Erythroblast (primary cell): Measurements from ENCODE around the gene NPLOC4.
"Not testable (repeated sequence)": the region's sequence is repeated elsewhere in the genome, so short reads cannot be mapped to it uniquely, and the experiment has no call there.

Experiments
- GATA1 ChIP-seq: IDR thresholded peaks from 2 replicates; pipeline ENCODE4 v1.6.1; 2011; ENCODE audit warnings: low read depth, mild to moderate bottlenecking, control low read depth, low read length, moderate library complexity
- POLR2A ChIP-seq: IDR thresholded peaks from 2 replicates; pipeline ENCODE4 v1.6.1; 2011; ENCODE audit warnings: mild to moderate bottlenecking, low read length

GRCh38 chr17:81618307-81618706, 18.6 kb downstream of the NPLOC4 start:
- not testable (repeated sequence) for TF ChIP-seq POLR2A, GATA1
